Neural cell (in vitro differentiated cells): ENCODE results near the gene TOR2A. TPM values are rescaled to one million over a fixed set of nuclear protein-coding genes. Genes with fewer than 3 reads are reported as not detected.

Experiments used
- H2AFZ ChIP-seq: fragments of 200-600, 300-800 bp; sonication (generic), shearing (Covaris generic); 2 replicates; pipeline ENCODE4 v1.6.0; 2014; ENCODE audit warnings: low read depth, mild to moderate bottlenecking, antibody characterized with exemption, low read length, moderate library complexity
- H3F3A ChIP-seq: fragments of 200-600 bp; shearing (Covaris generic); 2 replicates; pipeline ENCODE4 v1.6.1; 2016; ENCODE audit warnings: mild to moderate bottlenecking, moderate library complexity, mixed read lengths, antibody characterized with exemption, low read length; ENCODE audit not compliant: insufficient read depth, poor library complexity, severe bottlenecking
- H3K27ac ChIP-seq: fragments of 200-600, 300-800 bp; sonication (generic), shearing (Covaris generic); 2 replicates; pipeline ENCODE4 v1.5.1; 2014; ENCODE audit warnings: mild to moderate bottlenecking, low read length, moderate library complexity
- H3K27me3 ChIP-seq: fragments of 300-800, 200-600 bp; sonication (generic), shearing (Covaris generic); 2 replicates; pipeline ENCODE4 v1.6.0; 2014; ENCODE audit warnings: mild to moderate bottlenecking, low read depth, low read length, moderate library complexity; ENCODE audit not compliant: insufficient read depth
- H3K36me3 ChIP-seq: fragments of 300-800, 200-600 bp; sonication (generic), shearing (Covaris generic); 2 replicates; pipeline ENCODE4 v1.5.1; 2014; ENCODE audit warnings: mild to moderate bottlenecking, antibody characterized with exemption, low read length, moderate library complexity; ENCODE audit not compliant: insufficient read depth
- H3K4me2 ChIP-seq: fragments of 300-800, 200-600 bp; sonication (generic), shearing (Covaris generic); 2 replicates; pipeline ENCODE4 v1.6.0; 2014; ENCODE audit warnings: mild to moderate bottlenecking, low read length
- H3K4me3 ChIP-seq: fragments of 300-800, 200-600 bp; sonication (generic), shearing (Covaris generic); 2 replicates; pipeline ENCODE4 v1.5.1; 2014; ENCODE audit warnings: mild to moderate bottlenecking, low read length, moderate library complexity
- H3K79me2 ChIP-seq: fragments of 200-600 bp; shearing (Covaris generic); replicated peaks from 2 replicates; pipeline ENCODE4 v1.6.0; 2014; ENCODE audit warnings: mild to moderate bottlenecking, low read length, moderate library complexity; ENCODE audit not compliant: insufficient read depth
- H3K9ac ChIP-seq: fragments of 300-800, 200-600 bp; sonication (generic), shearing (Covaris generic); 2 replicates; pipeline ENCODE4 v1.6.1; 2016; ENCODE audit warnings: mild to moderate bottlenecking, low read length, mixed read lengths
- H3K9me2 ChIP-seq: fragments of 200-600 bp; shearing (Covaris generic); 2 replicates; pipeline ENCODE4 v1.6.1; 2016; ENCODE audit warnings: mild to moderate bottlenecking, low read length, mixed read lengths; ENCODE audit not compliant: insufficient read depth
- H3K9me3 ChIP-seq: fragments of 200-600, 300-800 bp; sonication (generic), shearing (Covaris generic); 2 replicates; pipeline ENCODE4 v1.6.1; 2016; ENCODE audit warnings: mild to moderate bottlenecking, mixed run types, low read length, moderate library complexity, mixed read lengths
- H4K20me1 ChIP-seq: fragments of 200-600 bp; shearing (Covaris generic); 2 replicates; pipeline ENCODE4 v1.6.1; 2016; ENCODE audit warnings: mild to moderate bottlenecking, mixed run types; ENCODE audit not compliant: insufficient read depth
- CTCF ChIP-seq: fragments of 450-650 bp; IDR thresholded peaks from 2 replicates; pipeline ENCODE4 v1.5.1; 2014; ENCODE audit warnings: antibody characterized with exemption, mild to moderate bottlenecking, moderate library complexity; ENCODE audit not compliant: poor library complexity, severe bottlenecking
- EP300 ChIP-seq: fragments of 450-650 bp; conservative IDR thresholded peaks from 2 replicates; pipeline ENCODE4 v1.6.1; 2014; ENCODE audit warnings: antibody characterized with exemption, mild to moderate bottlenecking, moderate library complexity; ENCODE audit not compliant: poor library complexity, severe bottlenecking
- EZH2 ChIP-seq: fragments of 200-600, 300-800 bp; shearing (Covaris generic), sonication (generic); IDR thresholded peaks from 2 replicates; pipeline ENCODE4 v1.6.1; 2014; ENCODE audit warnings: antibody characterized with exemption, low read length, borderline replicate concordance, mild to moderate bottlenecking; ENCODE audit not compliant: insufficient read depth, poor library complexity, severe bottlenecking
- MXI1 ChIP-seq: fragments of 450-650 bp; conservative IDR thresholded peaks from 2 replicates; pipeline ENCODE4 v1.6.1; 2014; ENCODE audit warnings: antibody characterized with exemption, mild to moderate bottlenecking; ENCODE audit not compliant: poor library complexity, severe bottlenecking
- POLR2AphosphoS5 ChIP-seq: IDR thresholded peaks from 2 replicates; pipeline ENCODE4 v1.6.1; 2012
- RAD21 ChIP-seq: fragments of 450-650 bp; conservative IDR thresholded peaks from 2 replicates; pipeline ENCODE4 v1.6.1; 2014; ENCODE audit warnings: antibody characterized with exemption, mild to moderate bottlenecking, moderate library complexity
- REST ChIP-seq: IDR thresholded peaks from 2 replicates; pipeline ENCODE4 v1.6.1; 2012; ENCODE audit warnings: borderline replicate concordance
- SMC3 ChIP-seq: fragments of 450-650 bp; conservative IDR thresholded peaks from 2 replicates; pipeline ENCODE4 v1.6.1; 2014; ENCODE audit warnings: antibody characterized with exemption, mild to moderate bottlenecking, moderate library complexity; ENCODE audit not compliant: poor library complexity
- TAF1 ChIP-seq: IDR thresholded peaks from 2 replicates; pipeline ENCODE4 v1.6.1; 2012; ENCODE audit warnings: low read depth
- polyA plus RNA-seq: library from polyadenylated mRNA; depleted of rRNA; stranded (reverse); fragments of >200 nt; gene quantifications from 2 replicates; pipeline ENCODE4 v1.2.3, GENCODE V29; 2014

The TOR2A gene
- polyA plus RNA-seq, 1 donor from 2014 or later: 59.7 TPM

GRCh38 chr9:127690735-127691134 is 44.4 kb downstream of the TOR2A start:
- H3K9me2 ChIP-seq: no peaks in the 10 kb centered on the region
- no peak overlapping the region for H3K4me3 ChIP-seq
- no peaks in the 10 kb centered on the region for H3K79me2 ChIP-seq
- no peaks in the 10 kb centered on the region for H3K27me3 ChIP-seq
- no peaks in the 10 kb centered on the region for H3F3A ChIP-seq
- TF ChIP-seq SMC3 (no peak), RAD21 (no peak), REST (no peak), POLR2AphosphoS5 (no peak), MXI1 (no peak), EZH2 (no peak), CTCF (no peak), TAF1 (no peak), EP300 (no peak)
- no peak overlapping the region for H2AFZ ChIP-seq
- no peaks in the 10 kb centered on the region for H4K20me1 ChIP-seq
- no peak overlapping the region for H3K9ac ChIP-seq
- H3K4me2 ChIP-seq: no peak overlapping the region
- H3K36me3 ChIP-seq: no peaks in the 10 kb centered on the region
- H3K27ac ChIP-seq: no peak overlapping the region
- H3K9me3 ChIP-seq: no peaks in the 10 kb centered on the region

- no peak overlapping the region for H2AFZ ChIP-seq
- H3K27me3 ChIP-seq: no peaks in the 10 kb centered on the region
- no peaks in the 10 kb centered on the region for H3K36me3 ChIP-seq
- no peaks in the 10 kb centered on the region for H3K9me3 ChIP-seq
- no peak overlapping the region for H3K4me3 ChIP-seq
- H4K20me1 ChIP-seq: peaks cover 3% of the 10 kb centered on the region
- no peak overlapping the region for H3K27ac ChIP-seq
- no peak overlapping the region for H3K4me2 ChIP-seq
- H3K9me2 ChIP-seq: no peaks in the 10 kb centered on the region
- no peaks in the 10 kb centered on the region for H3K79me2 ChIP-seq
- no peaks in the 10 kb centered on the region for H3F3A ChIP-seq
- TF ChIP-seq EP300 (no peak), TAF1 (no peak), POLR2AphosphoS5 (no peak), SMC3 (no peak), MXI1 (no peak), REST (no peak), EZH2 (no peak), RAD21 (no peak), CTCF (no peak)
- H3K9ac ChIP-seq: no peak overlapping the region
Observed at GRCh38 chr9:127689329-127690000, 45.6 kb downstream of the TOR2A start.
